Prostate gland (tissue), 2 donors: ENCODE results near the gene GRAMD1B.

ENCODE experiments used
- CTCF ChIP-seq, 4 experiments: fragments of 200-600 bp in 2 of 4; fragments of 450-650 bp in 2 of 4; sonication (generic) in 2 of 4; IDR thresholded peaks; 1 replicate in 3 of 4; 2 replicates in 1 of 4; pipeline ENCODE4 v1.5.1; 2016 to 2019; ENCODE audit warnings: antibody characterized with exemption in 4 of 4, mild to moderate bottlenecking in 2 of 4, moderate library complexity in 2 of 4
- POLR2A ChIP-seq: fragments of 450-650 bp; IDR thresholded peaks from one replicate; pipeline ENCODE4 v1.6.1; 2016; ENCODE audit warnings: antibody characterized with exemption, mild to moderate bottlenecking

GRCh38 chr11:123549926-123550917, 120.2 kb downstream of the GRAMD1B start:
- TF ChIP-seq CTCF (IDR thresholded peaks at IDR 0.05) (no peak), POLR2A (no peak)
